Measurements from ENCODE around the gene ABCF2.

- no peak for TF ChIP-seq POLR2A (IDR thresholded peaks at IDR 0.05; ENCODE audit: borderline replicate concordance, extremely low read depth, insufficient read depth, insufficient read length)
- TF ChIP-seq CTCF (IDR thresholded peaks at IDR 0.05 in 2 of 3, conservative IDR thresholded peaks at IDR 0.05 in 1 of 3; ENCODE audit: borderline replicate concordance in 1 of 3, insufficient read depth in 1 of 3, low read depth in 2 of 3, low read length in 2 of 3) = no peak
- TF ChIP-seq YY1 (IDR thresholded peaks at IDR 0.05; ENCODE audit: extremely low read depth, insufficient replicate concordance, low read depth, low read length) = no peak
- TF ChIP-seq POLR2AphosphoS5 (IDR thresholded peaks at IDR 0.05; ENCODE audit: low read depth, low read length) = no peak
- no peak for TF ChIP-seq EZH2 (IDR thresholded peaks at IDR 0.05)
- no peak for TF ChIP-seq RAD21 (IDR thresholded peaks at IDR 0.05; ENCODE audit: low read depth)
These were observed 46.8 kb upstream of the ABCF2 start for GRCh38 chr7:151273651-151274390.
